ENCODE results near the gene EDC3. TPM values are rescaled to one million over a fixed set of nuclear protein-coding genes. Genes with fewer than 3 reads are reported as not detected.

EDC3 gene
- total RNA-seq, 1 experiment from 2014 or later: 45.1 TPM

DNA sequence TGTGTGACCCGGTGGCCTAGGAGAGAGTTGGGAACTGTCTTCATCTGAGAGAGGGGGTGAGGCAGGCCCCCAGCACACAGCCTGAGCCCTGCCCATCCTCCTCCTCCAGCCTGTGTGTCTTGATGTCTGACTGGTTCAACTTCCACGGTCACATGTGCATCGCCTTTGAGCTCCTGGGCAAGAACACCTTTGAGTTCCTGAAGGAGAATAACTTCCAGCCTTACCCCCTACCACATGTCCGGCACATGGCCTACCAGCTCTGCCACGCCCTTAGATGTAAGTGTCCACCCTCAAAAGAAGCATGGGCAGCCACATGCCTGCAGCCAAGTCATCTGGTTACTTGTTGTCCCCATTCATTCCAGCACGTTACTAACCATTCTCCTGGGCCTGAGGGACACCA is 70.1 kb downstream of the EDC3 start:
- BruUV-seq (replicated peaks): no TSS peak
- no peaks in the 10 kb centered on the region for H3K27me3 ChIP-seq (ENCODE audit: insufficient read depth, low read length)
- peaks cover 32% of the 10 kb centered on the region for H3K79me2 ChIP-seq (ENCODE audit: insufficient read depth, low read length)
- no peak overlapping the region for H3K9ac ChIP-seq (ENCODE audit: low read length)
- H3K4me1 ChIP-seq (ENCODE audit: control insufficient read depth in 1 of 2, insufficient read depth in 2 of 2, low read length in 2 of 2): peaks cover 0 to 8% of the 10 kb centered on the region in 2 experiments; a peak in 1 of 4 replicates
- no peak for ATAC-seq
- DNase-seq (ENCODE audit: low read depth, low spot score): no peak
- no peaks in the 10 kb centered on the region for H3K9me3 ChIP-seq (ENCODE audit: control insufficient read depth in 1 of 2, insufficient read depth in 1 of 2, low read depth in 1 of 2, low read length in 2 of 2)
- TF ChIP-seq RAD21 (IDR thresholded peaks at IDR 0.05; ENCODE audit: low read depth) (no peak), SP1 (IDR thresholded peaks at IDR 0.05; ENCODE audit: low read depth) (no peak), TCF7L2 (IDR thresholded peaks at IDR 0.05; ENCODE audit: borderline replicate concordance, extremely low read depth, insufficient read depth, insufficient read length) (no peak), POLR2A (IDR thresholded peaks at IDR 0.05; ENCODE audit: borderline replicate concordance, extremely low read depth, insufficient read depth, insufficient read length) (no peak), SIN3A (IDR thresholded peaks at IDR 0.05; ENCODE audit: low read depth) (no peak)
- TF ChIP-seq, protein P1, sequence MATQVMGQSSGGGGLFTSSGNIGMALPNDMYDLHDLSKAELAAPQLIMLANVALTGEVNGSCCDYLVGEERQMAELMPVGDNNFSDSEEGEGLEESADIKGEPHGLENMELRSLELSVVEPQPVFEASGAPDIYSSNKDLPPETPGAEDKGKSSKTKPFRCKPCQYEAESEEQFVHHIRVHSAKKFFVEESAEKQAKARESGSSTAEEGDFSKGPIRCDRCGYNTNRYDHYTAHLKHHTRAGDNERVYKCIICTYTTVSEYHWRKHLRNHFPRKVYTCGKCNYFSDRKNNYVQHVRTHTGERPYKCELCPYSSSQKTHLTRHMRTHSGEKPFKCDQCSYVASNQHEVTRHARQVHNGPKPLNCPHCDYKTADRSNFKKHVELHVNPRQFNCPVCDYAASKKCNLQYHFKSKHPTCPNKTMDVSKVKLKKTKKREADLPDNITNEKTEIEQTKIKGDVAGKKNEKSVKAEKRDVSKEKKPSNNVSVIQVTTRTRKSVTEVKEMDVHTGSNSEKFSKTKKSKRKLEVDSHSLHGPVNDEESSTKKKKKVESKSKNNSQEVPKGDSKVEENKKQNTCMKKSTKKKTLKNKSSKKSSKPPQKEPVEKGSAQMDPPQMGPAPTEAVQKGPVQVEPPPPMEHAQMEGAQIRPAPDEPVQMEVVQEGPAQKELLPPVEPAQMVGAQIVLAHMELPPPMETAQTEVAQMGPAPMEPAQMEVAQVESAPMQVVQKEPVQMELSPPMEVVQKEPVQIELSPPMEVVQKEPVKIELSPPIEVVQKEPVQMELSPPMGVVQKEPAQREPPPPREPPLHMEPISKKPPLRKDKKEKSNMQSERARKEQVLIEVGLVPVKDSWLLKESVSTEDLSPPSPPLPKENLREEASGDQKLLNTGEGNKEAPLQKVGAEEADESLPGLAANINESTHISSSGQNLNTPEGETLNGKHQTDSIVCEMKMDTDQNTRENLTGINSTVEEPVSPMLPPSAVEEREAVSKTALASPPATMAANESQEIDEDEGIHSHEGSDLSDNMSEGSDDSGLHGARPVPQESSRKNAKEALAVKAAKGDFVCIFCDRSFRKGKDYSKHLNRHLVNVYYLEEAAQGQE (IDR thresholded peaks at IDR 0.05; ENCODE audit: low read depth): no peak
- intact Hi-C loops (cut with micrococcal nuclease): no loop called here
- no peak overlapping the region for H3K4me2 ChIP-seq (ENCODE audit: low read length)
- no peaks in the 10 kb centered on the region for H3K9me2 ChIP-seq (ENCODE audit: insufficient read depth)
- no peak overlapping the region for H3K4me3 ChIP-seq (replicated peaks in 1 of 2; ENCODE audit: low read depth in 1 of 2, low read length in 2 of 2)
- H2AFZ ChIP-seq (ENCODE audit: low read depth, low read length, poor library complexity, severe bottlenecking): no peak overlapping the region
- ChIA-PET RAD21 (ENCODE audit: low non-redundant PET in 1 of 2, low total read pairs in 2 of 2, uncharacterized antibody in 2 of 2, unreplicated experiment in 2 of 2) (no interaction called here), CTCF (no interaction called here), POLR2A (no interaction called here)
- H3K36me3 ChIP-seq (ENCODE audit: control insufficient read depth in 1 of 2, insufficient read depth in 2 of 2, low read length in 2 of 2): peaks cover 59 to 84% of the 10 kb centered on the region in 2 experiments
- H3K27ac ChIP-seq (ENCODE audit: low read depth, low read length): no peak overlapping the region
- H4K20me1 ChIP-seq (ENCODE audit: insufficient read depth): peaks cover 6% of the 10 kb centered on the region; the same call in 1 of the 2 replicates
